Stimulated activated CD4-positive, alpha-beta T cell treated with anti-CD3 and anti-CD28 coated beads, Interleukin-15, amount 100 ng/mL, for 1 hour (primary cell): ENCODE measurements around the gene RPS6KA2.

Experiments
- DNase-seq, 2 donors: peaks; one replicate each; pipeline ENCODE4 v3.0.0-alpha.2; 2020; ENCODE audit warnings: low read depth in 1 of 2, low spot score in 1 of 2

The RPS6KA2 gene

DNA sequence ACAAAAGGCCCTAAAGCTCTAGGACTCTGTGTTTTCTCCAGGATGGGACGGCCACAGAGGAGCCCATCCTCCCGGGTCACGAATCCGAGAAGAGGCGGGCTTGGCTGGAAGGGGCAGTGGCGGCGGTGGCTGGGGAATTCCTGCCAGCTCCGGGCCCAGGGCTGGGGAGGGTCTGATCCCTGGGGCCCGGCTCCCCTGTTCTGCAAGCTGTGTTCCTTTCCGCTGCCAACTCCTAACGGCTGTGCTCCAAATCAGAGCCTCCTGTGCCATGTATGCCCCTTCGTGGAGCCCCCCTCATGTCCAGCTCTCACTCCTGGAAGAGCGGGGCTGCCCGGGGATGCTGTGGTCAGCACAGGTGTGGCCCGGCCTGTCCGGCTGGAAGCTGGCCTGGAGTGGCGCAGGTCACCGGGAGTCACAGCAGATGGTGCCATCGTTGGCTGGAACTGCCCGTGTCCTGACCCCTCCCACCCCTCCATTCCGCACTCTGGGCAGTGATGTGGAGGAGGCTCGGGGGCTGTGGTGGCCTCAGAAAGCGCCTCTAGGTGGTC, 156.1 kb downstream of the RPS6KA2 start:
- no peak for DNase-seq

DNA sequence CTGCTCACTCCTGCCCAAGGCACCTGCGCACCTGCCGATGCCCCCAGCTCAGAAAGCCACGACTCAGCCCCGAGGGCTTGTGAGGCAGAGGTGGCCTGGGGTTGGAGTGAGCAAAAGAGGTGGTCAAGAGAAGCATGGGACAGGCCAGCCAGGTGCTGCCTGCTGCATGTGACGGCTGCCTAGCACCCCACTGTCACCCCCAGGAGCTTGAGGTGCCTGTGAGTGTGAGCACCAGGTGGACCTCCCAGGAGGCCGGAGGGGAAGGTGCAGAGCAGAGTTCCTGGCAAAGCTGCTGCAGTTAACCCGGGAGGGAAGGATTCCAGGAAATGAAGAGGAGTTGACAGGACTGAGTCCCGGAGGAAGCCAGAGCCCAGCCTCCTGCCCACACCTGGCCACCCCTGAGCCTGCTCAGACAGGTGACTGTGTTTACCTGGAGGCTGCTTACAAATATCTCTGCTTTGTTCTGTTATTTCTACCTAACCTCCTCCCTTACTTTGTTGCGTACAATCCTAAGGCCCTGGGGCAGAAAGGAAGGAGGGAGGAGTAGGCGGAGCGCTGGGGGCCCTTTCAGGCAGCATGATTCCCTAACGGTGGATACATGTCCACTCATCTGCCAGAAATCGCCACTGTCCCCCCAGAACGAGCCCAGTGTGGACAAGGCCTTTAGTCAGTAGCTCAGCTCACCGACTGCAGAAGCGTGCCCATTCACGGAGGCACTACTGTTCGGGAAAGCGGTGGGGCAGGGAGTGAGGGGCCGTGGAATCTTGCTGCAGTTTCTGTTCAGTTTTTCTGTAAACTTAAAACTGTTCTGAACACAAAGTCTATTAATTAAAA, 156.8 kb downstream of the RPS6KA2 start:
- DNase-seq = no peak

DNA sequence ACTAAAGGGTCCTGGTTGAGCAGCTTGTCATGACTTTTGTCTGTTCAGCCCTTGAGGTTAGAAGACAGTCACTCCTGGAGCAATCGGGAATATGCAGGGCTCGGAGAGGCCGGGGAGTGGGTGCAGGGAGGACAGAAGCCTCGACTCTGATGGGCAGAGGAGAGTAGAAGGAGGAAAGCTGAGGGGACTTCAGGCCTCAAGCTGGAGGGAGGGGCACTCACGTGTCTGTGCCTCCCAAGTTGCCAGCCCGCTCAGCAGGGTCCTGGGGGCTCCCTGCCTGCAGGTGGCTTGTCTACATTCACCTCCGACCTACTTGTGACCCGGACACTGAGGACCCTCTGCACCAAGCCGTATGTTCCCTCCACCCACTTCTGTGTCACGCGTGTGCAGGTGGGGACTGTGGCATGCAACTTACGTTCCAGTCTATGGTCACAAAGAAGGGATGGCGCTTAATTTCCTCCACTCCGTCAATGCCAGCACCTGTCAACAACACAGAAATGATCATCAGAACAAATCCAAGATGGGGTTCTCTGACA, 157.6 kb downstream of the RPS6KA2 start:
- no peak for DNase-seq

DNA sequence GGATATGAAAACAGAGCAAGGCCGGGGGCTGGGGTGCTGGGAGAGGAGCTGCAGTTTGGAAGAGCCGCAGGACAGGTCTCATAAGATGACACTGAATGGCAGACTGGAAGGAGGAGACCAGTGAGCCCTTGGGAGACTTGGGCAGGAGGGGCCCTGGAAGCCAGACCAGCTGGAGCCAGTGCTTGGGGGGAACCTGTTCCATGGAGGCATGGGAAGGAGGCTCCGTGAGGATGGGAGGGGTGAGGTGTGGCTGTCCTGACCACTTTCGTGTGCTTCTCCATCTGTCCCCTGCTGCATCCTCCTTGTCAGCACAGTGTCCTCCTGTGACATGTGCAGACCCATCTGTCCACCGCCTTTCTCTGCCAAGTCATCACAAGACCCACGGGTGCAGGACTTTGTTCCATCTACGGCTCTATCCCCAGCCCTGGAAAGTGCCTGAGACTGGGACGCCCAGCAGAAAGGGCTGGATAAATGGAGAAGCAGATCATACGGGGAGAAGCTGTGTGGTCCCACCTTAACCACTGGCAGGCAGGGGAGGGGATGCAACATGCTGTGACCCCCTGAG, 159.5 kb downstream of the RPS6KA2 start:
- DNase-seq = no peak

DNA sequence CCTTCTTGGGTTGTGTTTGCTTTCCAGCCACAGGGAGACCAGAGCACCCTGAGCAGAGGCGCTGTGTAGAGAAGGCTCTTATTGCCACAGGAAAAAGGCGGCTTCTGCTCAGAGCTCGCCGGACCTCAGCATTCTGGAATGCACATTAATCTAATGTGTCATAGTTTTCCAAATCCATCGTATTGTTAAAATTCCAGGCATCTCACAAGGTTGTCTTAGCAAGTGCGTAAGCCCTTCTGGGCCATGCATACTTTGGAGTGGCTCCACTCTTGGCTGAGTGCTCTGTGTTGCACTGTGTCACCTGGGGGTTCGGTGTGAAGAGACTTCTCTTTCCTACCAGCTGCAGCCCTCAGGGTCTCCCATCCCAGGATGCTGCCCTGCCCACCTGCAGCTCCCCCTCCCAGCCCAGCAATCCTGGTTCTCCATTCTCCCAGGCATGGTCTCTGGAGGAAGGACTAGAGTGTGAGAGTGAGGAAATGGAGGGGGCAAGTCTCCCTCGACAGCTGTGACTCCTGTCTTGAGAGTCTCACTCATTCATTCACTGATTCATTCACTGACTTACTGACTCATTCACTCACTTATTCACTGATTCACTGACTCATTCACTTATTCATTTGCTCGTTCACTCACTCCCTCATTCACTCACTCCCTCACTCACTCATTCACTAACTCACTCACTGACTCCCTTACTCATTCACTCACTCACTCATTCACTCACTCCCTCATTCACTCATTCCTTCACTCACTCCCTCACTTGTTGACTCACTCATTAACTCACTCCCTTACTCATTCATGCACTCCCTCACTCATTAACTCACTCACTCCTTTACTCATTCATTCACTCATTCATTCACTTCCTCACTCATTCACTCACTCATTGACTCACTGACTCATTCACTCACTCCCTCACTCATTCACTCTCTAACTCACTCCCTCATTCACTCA, 160.6 kb downstream of the RPS6KA2 start:
- DNase-seq = no peak

DNA sequence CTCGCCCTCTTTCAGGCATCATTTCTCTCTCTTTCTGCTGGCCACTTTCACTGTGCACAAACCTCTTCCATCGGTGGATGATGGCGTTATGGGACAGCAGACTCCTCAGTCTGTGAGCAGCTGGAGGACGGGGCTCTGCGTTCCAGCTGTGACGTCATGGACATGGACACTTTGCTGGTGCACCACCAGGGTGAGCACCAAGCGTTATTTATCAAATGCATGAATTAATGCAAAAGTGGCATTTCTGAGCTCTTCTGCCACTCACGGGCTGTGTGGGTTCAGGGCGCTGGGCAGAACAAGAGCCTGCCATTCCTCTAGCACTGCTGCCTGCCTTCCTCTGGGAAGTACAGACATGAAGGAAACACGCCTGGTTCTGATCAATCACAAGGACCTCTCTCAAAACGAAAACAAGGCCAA, 161.4 kb downstream of the RPS6KA2 start:
- DNase-seq = no peak

DNA sequence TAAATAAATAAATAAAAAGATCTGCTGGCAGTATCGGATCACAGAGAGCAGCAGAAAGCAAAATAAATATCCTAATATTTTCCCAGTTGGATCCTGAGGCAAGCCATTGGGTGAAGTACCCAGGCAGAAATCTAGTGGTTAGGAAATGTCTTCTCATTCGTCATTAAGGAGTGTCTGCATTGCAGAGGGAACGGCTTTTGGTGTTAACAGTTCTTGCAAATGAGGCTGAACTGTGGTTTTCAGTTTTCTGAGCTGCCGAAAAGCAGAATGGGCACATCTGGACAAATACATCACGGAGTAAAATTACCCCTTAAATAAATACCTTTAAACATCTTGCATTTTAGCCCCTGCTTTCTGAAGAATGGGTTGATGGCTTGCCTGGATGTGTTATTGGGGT, 162.1 kb downstream of the RPS6KA2 start:
- no peak for DNase-seq

DNA sequence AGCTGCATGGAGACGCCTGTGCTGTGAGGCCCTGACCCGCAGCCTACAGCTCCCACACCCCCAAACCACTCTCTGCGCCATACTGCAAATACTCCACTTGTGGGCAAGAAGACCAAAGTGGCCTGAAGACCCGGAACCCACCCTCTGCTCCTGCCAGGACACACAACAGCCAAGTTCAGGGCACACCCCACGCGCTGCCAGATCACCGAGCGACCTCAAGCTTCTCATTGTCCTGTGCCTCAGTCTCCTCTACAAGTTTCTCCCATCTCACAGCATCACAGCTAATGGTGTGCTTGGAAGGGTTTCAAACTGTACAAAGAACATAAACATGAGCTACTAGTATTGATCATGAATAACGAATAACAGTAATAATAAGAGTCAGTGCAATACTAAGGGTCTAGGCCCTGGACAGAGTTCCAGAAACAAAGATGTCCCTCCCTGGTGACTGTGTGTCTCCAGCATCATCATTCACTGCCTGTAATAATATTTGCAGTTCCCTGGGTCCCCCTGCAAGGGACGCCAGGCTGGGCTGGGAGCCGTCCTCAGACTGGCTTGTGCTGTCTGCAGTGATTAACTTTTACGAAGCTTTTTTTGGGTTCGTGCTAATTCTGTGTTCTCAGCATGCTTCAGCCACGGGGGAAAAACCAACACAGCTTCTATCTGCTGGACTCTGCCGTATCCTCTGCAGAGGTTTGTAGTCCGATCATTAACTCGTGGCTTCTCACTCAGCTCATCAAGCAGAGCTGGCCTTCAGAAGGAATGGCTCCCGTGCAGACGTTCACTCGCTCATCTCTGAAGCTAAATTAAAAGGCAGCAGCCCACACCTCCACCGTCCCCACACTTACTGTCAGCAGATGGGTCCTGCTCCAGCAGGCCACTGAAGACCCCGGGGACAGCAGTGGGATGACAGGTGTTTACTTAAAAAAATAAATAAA, 162.7 kb downstream of the RPS6KA2 start:
- no peak for DNase-seq

DNA sequence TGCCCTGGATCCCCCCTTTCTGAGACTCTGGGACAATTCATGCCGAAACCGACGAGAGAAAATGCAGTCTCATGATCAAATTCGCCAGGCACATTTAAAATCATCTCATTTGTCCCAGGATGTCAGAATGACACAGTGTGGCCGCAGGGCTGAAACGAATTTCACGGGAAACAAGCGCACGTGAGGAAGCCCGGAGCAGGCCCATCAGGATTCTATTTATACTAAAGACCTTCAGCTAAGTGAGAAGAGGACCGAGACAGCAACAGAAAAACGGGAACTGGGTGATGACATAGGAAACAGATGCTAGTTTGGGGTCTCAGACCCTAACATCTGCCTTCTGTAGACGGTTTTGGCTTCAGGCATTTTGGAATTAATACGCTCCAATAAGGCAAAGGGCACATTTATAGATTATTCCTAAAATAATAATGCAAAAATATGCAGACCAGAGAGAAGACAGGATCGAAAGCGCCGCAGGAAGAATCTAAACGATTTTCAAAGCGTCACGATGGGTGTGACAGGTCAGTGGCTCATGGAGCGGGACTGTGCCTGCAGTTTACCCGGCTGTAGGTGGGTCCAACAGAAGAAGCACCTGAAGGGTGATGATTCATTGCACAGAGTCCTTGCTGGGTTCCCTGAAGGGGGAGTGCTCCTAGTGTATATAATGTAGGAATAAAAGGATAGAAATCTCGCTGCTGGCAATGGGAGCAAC, 163.5 kb downstream of the RPS6KA2 start:
- no peak for DNase-seq

DNA sequence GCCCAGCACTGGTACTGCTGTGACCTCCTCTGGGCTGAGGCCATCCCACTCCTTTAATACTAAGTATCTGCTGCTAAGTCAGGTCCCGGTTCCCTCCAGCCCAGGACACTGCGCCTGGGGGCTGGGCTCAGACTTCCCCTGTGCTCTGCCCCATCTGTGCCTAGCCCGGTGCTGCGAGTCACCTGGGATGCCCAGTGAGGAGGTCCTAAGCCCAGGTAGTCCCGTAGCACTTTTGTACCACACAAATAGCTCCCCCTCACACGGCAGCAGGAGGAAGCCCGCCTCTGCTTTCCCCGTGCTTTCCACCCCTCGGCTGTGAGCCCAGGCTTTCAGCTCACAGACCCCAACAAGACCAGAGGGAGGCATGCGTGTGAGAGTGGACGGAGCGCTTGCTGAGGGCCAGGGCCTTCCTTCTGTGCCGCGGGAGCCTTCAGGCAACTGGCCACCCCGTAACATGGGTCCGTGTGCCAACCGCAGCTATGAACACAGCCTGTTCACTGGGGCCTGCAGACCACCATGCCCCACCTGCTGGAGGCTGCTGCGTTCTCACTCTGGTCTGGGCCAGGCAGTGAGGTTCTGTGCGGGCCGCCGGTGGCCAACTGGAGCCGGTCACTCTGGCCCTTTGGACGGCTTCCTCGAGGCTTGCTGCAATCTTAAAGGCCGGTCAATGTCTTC, 164.5 kb downstream of the RPS6KA2 start:
- DNase-seq = no peak

DNA sequence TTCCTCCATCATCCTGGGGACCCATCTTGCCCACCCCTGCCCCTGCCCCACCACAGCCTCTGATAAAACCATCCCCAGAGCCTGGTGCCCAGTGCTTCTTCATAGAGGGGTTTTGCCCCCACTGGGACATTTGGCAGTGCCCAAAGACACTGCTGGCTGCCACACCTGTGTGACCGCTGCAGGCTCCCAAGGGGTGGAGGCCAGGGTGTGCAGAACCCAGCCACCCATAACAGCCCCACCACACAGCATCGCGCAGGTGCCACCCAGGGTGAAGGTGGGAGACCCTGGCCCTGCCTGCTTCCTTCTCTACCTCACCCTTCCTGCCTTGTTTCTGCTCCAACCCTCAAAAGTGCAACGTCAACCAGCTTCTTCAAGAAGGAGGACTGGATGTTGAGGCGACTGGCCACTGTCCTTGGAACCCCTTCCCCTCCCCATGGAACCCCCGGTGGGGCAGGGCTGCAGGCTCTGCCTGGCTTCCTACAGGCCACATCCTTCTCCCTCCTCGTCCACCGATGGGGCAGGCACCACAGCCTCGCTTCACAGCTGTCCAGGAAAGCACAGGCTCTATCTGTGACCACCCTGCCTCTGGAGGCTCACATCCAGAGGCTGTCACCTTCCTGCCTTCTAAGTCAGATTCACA, 165.1 kb downstream of the RPS6KA2 start:
- DNase-seq = no peak

DNA sequence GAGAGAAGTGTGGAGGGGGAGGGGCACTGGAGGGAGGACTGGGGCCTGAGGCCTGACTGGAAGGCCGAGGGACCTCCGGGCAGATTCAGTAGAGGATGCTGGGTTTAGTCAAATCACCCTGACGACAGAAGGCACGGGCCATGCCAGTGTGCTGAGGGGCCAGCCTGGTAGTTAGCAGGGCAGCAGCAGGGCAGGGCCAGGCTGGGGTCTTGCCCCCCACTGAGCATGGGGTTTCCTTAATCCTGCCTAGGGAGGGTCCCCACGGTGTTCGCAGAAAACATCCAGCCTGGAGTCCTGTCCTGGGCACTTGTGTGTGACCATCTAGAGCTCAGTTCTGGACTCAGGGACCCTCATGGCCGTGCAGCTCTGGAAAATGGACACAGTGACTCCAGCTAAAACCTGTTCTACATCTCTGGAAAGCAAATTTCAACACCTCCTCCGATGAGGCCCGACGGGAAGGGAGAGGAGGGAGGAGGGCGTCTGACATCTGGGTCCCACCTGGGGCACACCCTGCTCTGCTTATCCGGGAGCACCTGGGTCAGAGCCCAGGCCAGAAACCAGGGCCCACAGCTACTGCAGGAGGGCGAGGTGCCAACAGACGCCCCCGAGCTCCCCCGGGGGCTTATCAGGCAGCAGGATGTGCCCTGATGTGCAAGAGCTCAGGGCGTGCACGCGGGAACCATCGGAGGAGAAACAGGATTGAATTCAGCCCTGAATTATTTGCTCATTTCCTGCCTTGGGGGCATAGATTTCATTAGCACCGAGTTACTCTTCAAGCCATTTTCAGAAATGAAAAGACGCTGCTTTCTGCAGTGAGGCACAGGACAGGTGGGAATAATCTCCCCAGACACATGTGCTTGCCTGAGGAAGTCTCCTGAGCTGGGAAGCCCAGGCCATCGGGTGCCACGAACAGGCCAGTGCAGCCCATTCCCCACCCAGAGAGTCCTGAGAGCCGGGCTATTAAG, 166.3 kb downstream of the RPS6KA2 start:
- DNase-seq = no peak

DNA sequence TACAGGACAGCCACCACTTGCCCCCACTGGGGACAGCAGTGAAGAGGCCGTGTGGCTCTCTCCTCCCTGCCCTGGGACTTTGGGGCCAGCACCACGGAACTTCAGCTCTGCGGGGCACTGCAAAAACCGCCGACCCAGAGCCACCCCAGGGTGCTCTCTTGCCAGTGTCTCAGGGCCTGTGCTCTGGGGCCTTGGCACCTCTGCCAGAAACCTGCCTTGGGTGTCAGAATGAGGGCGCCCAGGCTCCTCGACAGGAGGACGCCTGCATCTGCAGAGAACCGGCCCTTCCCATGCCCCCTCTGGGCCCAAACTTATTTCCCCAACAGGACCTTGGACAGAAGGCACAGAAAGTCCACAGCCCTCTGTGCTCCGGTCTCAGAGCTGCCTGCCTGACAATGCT, 167.1 kb downstream of the RPS6KA2 start:
- DNase-seq = no peak

DNA sequence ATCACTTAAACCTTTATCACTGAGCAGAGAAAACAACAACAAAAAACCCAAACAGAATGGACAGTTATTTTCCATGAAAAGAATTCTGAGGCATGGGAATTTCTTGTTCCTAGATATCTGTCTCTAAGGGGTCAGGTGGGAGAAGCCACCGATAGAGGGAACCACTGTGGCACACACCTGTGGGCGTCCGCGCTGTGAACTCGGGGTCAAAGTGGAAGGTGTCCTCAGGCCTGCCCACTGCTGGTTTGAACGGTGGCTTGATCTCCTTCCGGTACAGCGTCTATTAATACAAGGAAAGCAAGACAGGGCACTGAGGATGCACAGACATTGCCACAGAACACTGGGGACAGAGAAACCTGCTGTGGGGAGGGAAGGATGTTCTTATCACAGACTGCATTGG, 167.8 kb downstream of the RPS6KA2 start:
- no peak for DNase-seq

DNA sequence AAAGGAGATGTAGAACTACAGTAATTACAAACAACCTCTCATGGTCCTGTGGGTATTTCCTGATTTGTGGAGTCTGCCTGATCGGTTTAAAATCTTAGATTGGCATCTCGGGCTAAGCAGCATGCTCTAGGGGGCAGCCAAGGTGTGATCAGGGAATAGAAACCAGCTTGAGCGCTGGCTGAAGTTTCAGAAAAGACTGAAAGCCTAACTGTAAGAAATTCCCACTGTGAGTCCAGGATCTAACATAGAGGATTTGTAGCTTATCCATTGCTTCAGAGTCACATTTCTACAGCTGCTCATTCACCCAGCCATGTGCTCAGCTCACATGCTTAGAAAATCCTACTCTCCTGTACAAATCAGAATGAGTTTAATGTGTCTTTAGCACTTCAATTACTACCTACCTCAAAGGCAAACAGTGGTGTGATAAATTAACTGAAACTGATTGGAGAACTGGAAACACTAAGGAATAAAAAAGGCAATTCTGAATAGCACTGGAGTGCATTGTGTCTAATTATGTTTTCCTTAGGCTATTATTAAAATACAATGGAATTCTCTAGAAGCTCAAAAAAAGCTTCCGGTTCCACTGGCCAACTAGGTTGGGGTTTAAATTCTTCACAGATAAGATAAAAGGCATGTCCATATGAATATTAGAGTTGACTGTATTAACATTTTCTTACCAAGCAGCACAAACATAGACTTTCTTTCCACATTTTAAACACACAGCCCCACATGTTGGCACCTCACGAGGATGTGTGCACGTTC, 170.5 kb downstream of the RPS6KA2 start:
- no peak for DNase-seq

DNA sequence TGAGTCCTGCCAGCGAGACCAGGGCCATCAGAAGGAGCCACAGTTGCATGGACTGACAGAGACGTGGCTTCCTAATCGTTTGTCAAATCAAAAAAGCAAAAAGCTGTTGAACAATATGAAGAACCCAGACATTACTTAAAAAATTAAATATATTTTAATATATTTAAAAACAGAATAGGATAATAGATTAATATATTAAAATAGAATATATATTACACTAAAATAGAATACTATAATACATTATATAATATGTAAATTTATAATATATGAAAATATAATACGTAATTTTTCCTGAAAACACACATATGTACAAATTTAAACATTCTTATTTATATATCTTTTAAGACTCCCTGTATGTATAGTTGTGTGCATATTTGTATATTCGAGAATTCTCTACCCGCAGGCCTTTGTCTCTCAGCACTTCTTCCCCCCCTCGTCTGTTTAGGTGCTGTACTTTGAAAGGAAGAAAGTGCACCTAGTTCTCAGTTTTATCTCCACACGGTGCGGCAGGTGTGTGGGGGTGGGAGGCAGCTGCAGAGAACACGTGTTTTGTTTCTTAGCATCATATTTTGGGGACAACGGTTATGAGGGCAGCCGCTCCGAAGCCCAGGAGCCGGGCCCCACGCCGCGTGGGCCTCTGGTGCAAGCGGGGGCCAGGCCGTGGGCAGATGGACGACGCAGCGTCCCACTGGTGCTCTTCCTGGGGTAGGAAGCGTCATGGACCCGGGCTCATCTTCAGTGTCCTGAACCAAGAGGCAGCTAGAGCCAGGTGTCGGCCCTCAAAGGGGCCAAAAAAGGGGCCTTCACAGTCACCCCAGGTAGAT, 172.1 kb downstream of the RPS6KA2 start:
- DNase-seq = no peak
